ENCODE data around the gene MKI67.
"Not testable (repeated sequence)": the region's sequence is repeated elsewhere in the genome, so short reads cannot be mapped to it uniquely, and the experiment has no call there.

MKI67 gene

GRCh38 chr10:128125944-128126764 lies at the start of gene MKI67:
Gene MKI67, minus strand, starts transcription at chr10:128126423. Its CDS starts 756 bp downstream, at chr10:128125667.
- peak within 1 kb of the TSS; percentile 39 for H3K9ac ChIP-seq (ENCODE audit: low read length)
- H3K36me3 ChIP-seq (ENCODE audit: control insufficient read depth, insufficient read depth, low read length, severe bottlenecking): no peaks in the 10 kb centered on the region
- H3K27me3 ChIP-seq (replicated peaks; ENCODE audit: control insufficient read depth, insufficient read depth, low read length): no peaks in the 10 kb centered on the region
- DNase-seq (ENCODE audit: low read depth): peak; percentile 96
- no peaks in the 10 kb centered on the region for H3K9me3 ChIP-seq (ENCODE audit: control insufficient read depth, low read length)
- peak within 1 kb of the TSS; percentile 85 for H3K4me3 ChIP-seq (ENCODE audit: low read length)
- no peaks in the 10 kb centered on the region for H3K4me1 ChIP-seq (ENCODE audit: control insufficient read depth, insufficient read depth, low read length)

GRCh38 chr10:128174581-128175559 lies 48.6 kb upstream of the MKI67 start:
- no peak overlapping the region for H3K9ac ChIP-seq (ENCODE audit: low read length)
- no peaks in the 10 kb centered on the region for H3K4me1 ChIP-seq (ENCODE audit: control insufficient read depth, insufficient read depth, low read length)
- H3K9me3 ChIP-seq (ENCODE audit: control insufficient read depth, low read length): peaks cover 38% of the 10 kb centered on the region
- peaks cover 3% of the 10 kb centered on the region for H3K27me3 ChIP-seq (replicated peaks; ENCODE audit: control insufficient read depth, insufficient read depth, low read length)
- DNase-seq (ENCODE audit: low read depth): no peak
- H3K36me3 ChIP-seq (ENCODE audit: control insufficient read depth, insufficient read depth, low read length, severe bottlenecking): no peaks in the 10 kb centered on the region
- no peak overlapping the region for H3K4me3 ChIP-seq (ENCODE audit: low read length)

- Histone ChIP-seq H3K9me3 (ENCODE audit: control insufficient read depth, low read length) (peaks cover 38% of the 10 kb centered on the region), H3K4me3 (ENCODE audit: low read length) (no peak overlapping the region), H3K27me3 (replicated peaks; ENCODE audit: control insufficient read depth, insufficient read depth, low read length) (peaks cover 11% of the 10 kb centered on the region), H3K4me1 (ENCODE audit: control insufficient read depth, insufficient read depth, low read length) (no peaks in the 10 kb centered on the region), H3K9ac (ENCODE audit: low read length) (no peak overlapping the region), H3K36me3 (ENCODE audit: control insufficient read depth, insufficient read depth, low read length, severe bottlenecking) (no peaks in the 10 kb centered on the region)
- no peak for DNase-seq (ENCODE audit: low read depth)
Measured at GRCh38 chr10:128173386-128173785, 47.2 kb upstream of the MKI67 start.

GRCh38 chr10:128172756-128173155 lies 46.5 kb upstream of the MKI67 start:
- Histone ChIP-seq H3K9me3 (ENCODE audit: control insufficient read depth, low read length) (peaks cover 38% of the 10 kb centered on the region), H3K27me3 (replicated peaks; ENCODE audit: control insufficient read depth, insufficient read depth, low read length) (peaks cover 15% of the 10 kb centered on the region), H3K4me3 (ENCODE audit: low read length) (no peak overlapping the region), H3K4me1 (ENCODE audit: control insufficient read depth, insufficient read depth, low read length) (no peaks in the 10 kb centered on the region), H3K36me3 (ENCODE audit: control insufficient read depth, insufficient read depth, low read length, severe bottlenecking) (no peaks in the 10 kb centered on the region), H3K9ac (ENCODE audit: low read length) (no peak overlapping the region)
- DNase-seq (ENCODE audit: low read depth): no peak

GRCh38 chr10:128169811-128170379 lies 43.7 kb upstream of the MKI67 start:
- no peaks in the 10 kb centered on the region for H3K36me3 ChIP-seq (ENCODE audit: control insufficient read depth, insufficient read depth, low read length, severe bottlenecking)

GRCh38 chr10:128167926-128168520 lies 41.8 kb upstream of the MKI67 start:
- H3K27me3 ChIP-seq (replicated peaks; ENCODE audit: control insufficient read depth, insufficient read depth, low read length): peaks cover 16% of the 10 kb centered on the region
- no peaks in the 10 kb centered on the region for H3K36me3 ChIP-seq (ENCODE audit: control insufficient read depth, insufficient read depth, low read length, severe bottlenecking)
- H3K4me1 ChIP-seq (ENCODE audit: control insufficient read depth, insufficient read depth, low read length): no peaks in the 10 kb centered on the region
- no peak overlapping the region for H3K4me3 ChIP-seq (ENCODE audit: low read length)
- peaks cover 6% of the 10 kb centered on the region for H3K9me3 ChIP-seq (ENCODE audit: control insufficient read depth, low read length)
- no peak overlapping the region for H3K9ac ChIP-seq (ENCODE audit: low read length)
- DNase-seq (ENCODE audit: low read depth): no peak

More at GRCh38 chr10:128169811-128170379, 43.7 kb upstream of the MKI67 start:
- H3K4me1 ChIP-seq (ENCODE audit: control insufficient read depth, insufficient read depth, low read length): no peaks in the 10 kb centered on the region
- peaks cover 25% of the 10 kb centered on the region for H3K9me3 ChIP-seq (ENCODE audit: control insufficient read depth, low read length)
- no peak overlapping the region for H3K4me3 ChIP-seq (ENCODE audit: low read length)
- H3K27me3 ChIP-seq (replicated peaks; ENCODE audit: control insufficient read depth, insufficient read depth, low read length): peaks cover 16% of the 10 kb centered on the region
- no peak overlapping the region for H3K9ac ChIP-seq (ENCODE audit: low read length)
- no peak for DNase-seq (ENCODE audit: low read depth)

- H3K9me3 ChIP-seq (ENCODE audit: control insufficient read depth, low read length); DNase-seq (ENCODE audit: low read depth); H3K9ac ChIP-seq (ENCODE audit: low read length); H3K4me3 ChIP-seq (ENCODE audit: low read length); H3K36me3 ChIP-seq (ENCODE audit: control insufficient read depth, insufficient read depth, low read length, severe bottlenecking); H3K4me1 ChIP-seq (ENCODE audit: control insufficient read depth, insufficient read depth, low read length): not testable (repeated sequence)
- peaks cover 18% of the 10 kb centered on the region for H3K27me3 ChIP-seq (replicated peaks; ENCODE audit: control insufficient read depth, insufficient read depth, low read length)
Measured at GRCh38 chr10:128167123-128167522, 40.9 kb upstream of the MKI67 start.

- H3K4me1 ChIP-seq (ENCODE audit: control insufficient read depth, insufficient read depth, low read length): no peaks in the 10 kb centered on the region
- H3K36me3 ChIP-seq (ENCODE audit: control insufficient read depth, insufficient read depth, low read length, severe bottlenecking): no peaks in the 10 kb centered on the region
- no peak for DNase-seq (ENCODE audit: low read depth)
- no peak overlapping the region for H3K9ac ChIP-seq (ENCODE audit: low read length)
- peaks cover 28% of the 10 kb centered on the region for H3K27me3 ChIP-seq (replicated peaks; ENCODE audit: control insufficient read depth, insufficient read depth, low read length)
- no peak overlapping the region for H3K4me3 ChIP-seq (ENCODE audit: low read length)
- no peaks in the 10 kb centered on the region for H3K9me3 ChIP-seq (ENCODE audit: control insufficient read depth, low read length)
Measured at GRCh38 chr10:128166151-128166550, 39.9 kb upstream of the MKI67 start.

- H3K4me1 ChIP-seq (ENCODE audit: control insufficient read depth, insufficient read depth, low read length): no peaks in the 10 kb centered on the region
- no peak overlapping the region for H3K4me3 ChIP-seq (ENCODE audit: low read length)
- no peaks in the 10 kb centered on the region for H3K36me3 ChIP-seq (ENCODE audit: control insufficient read depth, insufficient read depth, low read length, severe bottlenecking)
- H3K9ac ChIP-seq (ENCODE audit: low read length): no peak overlapping the region
- H3K9me3 ChIP-seq (ENCODE audit: control insufficient read depth, low read length): no peaks in the 10 kb centered on the region
- DNase-seq (ENCODE audit: low read depth): no peak
- peaks cover 33% of the 10 kb centered on the region for H3K27me3 ChIP-seq (replicated peaks; ENCODE audit: control insufficient read depth, insufficient read depth, low read length)
Measured at GRCh38 chr10:128165536-128165935, 39.3 kb upstream of the MKI67 start.

- H3K9me3 ChIP-seq (ENCODE audit: control insufficient read depth, low read length): no peaks in the 10 kb centered on the region
- no peaks in the 10 kb centered on the region for H3K4me1 ChIP-seq (ENCODE audit: control insufficient read depth, insufficient read depth, low read length)
- DNase-seq (ENCODE audit: low read depth): no peak
- H3K4me3 ChIP-seq (ENCODE audit: low read length): no peak overlapping the region
- no peak overlapping the region for H3K9ac ChIP-seq (ENCODE audit: low read length)
- peaks cover 38% of the 10 kb centered on the region for H3K27me3 ChIP-seq (replicated peaks; ENCODE audit: control insufficient read depth, insufficient read depth, low read length)
- H3K36me3 ChIP-seq (ENCODE audit: control insufficient read depth, insufficient read depth, low read length, severe bottlenecking): no peaks in the 10 kb centered on the region
Measured at GRCh38 chr10:128163701-128164100, 37.5 kb upstream of the MKI67 start.

Measured in adipocyte (in vitro differentiated cells).